Measurements from ENCODE around the gene STK32A.

GRCh38 chr5:147248561-147248960, 13.7 kb downstream of the STK32A start:
- no peak for TF ChIP-seq POLR2AphosphoS5 (IDR thresholded peaks at IDR 0.05; ENCODE audit: control insufficient read depth, insufficient read depth, low read depth, low read length)
- no peak for TF ChIP-seq CREBBP (IDR thresholded peaks at IDR 0.05; ENCODE audit: low read depth, low read length)
- TF ChIP-seq THRB (CRISPR knock-in tag; conservative IDR thresholded peaks at IDR 0.05): no peak
- TF ChIP-seq PREB (CRISPR knock-in tag; IDR thresholded peaks at IDR 0.05): no peak
- no peak for TF ChIP-seq CBFB (CRISPR knock-in tag; IDR thresholded peaks at IDR 0.05)
- no peak for TF ChIP-seq CBX1 (IDR thresholded peaks at IDR 0.05; ENCODE audit: low read depth)
- no peak for TF ChIP-seq CTCF (IDR thresholded peaks at IDR 0.05 in 2 of 3, conservative IDR thresholded peaks at IDR 0.05 in 1 of 3; ENCODE audit: insufficient read depth in 2 of 3, low read depth in 1 of 3, low read length in 3 of 3)
